Measurements from ENCODE around the gene ZNF740.
"Not testable (repeated sequence)": the region's sequence is repeated elsewhere in the genome, so short reads cannot be mapped to it uniquely, and the experiment has no call there.

The ZNF740 gene

GRCh38 chr12:53180220-53180930 lies at the start of gene ZNF740, which contains the start of gene CSAD:
ZNF740 (plus strand) TSS chr12:53180722; CDS start chr12:53181984, 1,262 bp downstream.
CSAD (minus strand) TSS chr12:53180925; CDS start chr12:53173470, 7,455 bp downstream.
- peak; percentile 87 for DNase-seq

GRCh38 chr12:53131844-53132243 lies 48.7 kb upstream of the ZNF740 start:
- DNase-seq: no peak

- no peak for DNase-seq
These were observed 46.8 kb upstream of the ZNF740 start for GRCh38 chr12:53133722-53134121.

- DNase-seq: no peak
These were observed 37.2 kb upstream of the ZNF740 start for GRCh38 chr12:53143355-53143754.

GRCh38 chr12:53145383-53146260 lies 34.9 kb upstream of the ZNF740 start:
- DNase-seq: no peak

- DNase-seq: no peak
These were observed 33.3 kb upstream of the ZNF740 start for GRCh38 chr12:53147181-53147580.

- DNase-seq: no peak
These were observed 32.9 kb upstream of the ZNF740 start for GRCh38 chr12:53147653-53148052.

- DNase-seq: no peak
These were observed 29.5 kb upstream of the ZNF740 start for GRCh38 chr12:53151039-53151438.

GRCh38 chr12:53152390-53152789 lies 28.1 kb upstream of the ZNF740 start:
- no peak for DNase-seq

- no peak for DNase-seq
These were observed 21.2 kb upstream of the ZNF740 start for GRCh38 chr12:53159195-53159839.

- DNase-seq: no peak
These were observed 20.5 kb upstream of the ZNF740 start for GRCh38 chr12:53160000-53160399.

- no peak for DNase-seq
These were observed 19.8 kb upstream of the ZNF740 start for GRCh38 chr12:53160673-53161072.

GRCh38 chr12:53161119-53161911 lies 19.2 kb upstream of the ZNF740 start:
- no peak for DNase-seq

GRCh38 chr12:53163008-53163407 lies 17.5 kb upstream of the ZNF740 start:
- DNase-seq: not testable (repeated sequence)

GRCh38 chr12:53166837-53167236 lies 13.7 kb upstream of the ZNF740 start:
- DNase-seq: no peak

- DNase-seq: no peak
These were observed 10.9 kb upstream of the ZNF740 start for GRCh38 chr12:53169644-53170043.

- no peak for DNase-seq
These were observed 10.3 kb upstream of the ZNF740 start for GRCh38 chr12:53170215-53170614.

- DNase-seq: no peak
These were observed 9.4 kb upstream of the ZNF740 start for GRCh38 chr12:53170876-53171724.

- DNase-seq: no peak
These were observed 8.7 kb upstream of the ZNF740 start for GRCh38 chr12:53171725-53172329.

- DNase-seq: no peak
These were observed 8.2 kb upstream of the ZNF740 start for GRCh38 chr12:53172352-53172751.

- DNase-seq: no peak
These were observed 7.3 kb upstream of the ZNF740 start for GRCh38 chr12:53173085-53173715.
